Cardiac septum (tissue), 1 donor: Measurements from ENCODE around the gene AKR1C3. TPM values are rescaled to one million over a fixed set of nuclear protein-coding genes. Genes with fewer than 3 reads are reported as not detected.
"Not testable (repeated sequence)": the region's sequence is repeated elsewhere in the genome, so short reads cannot be mapped to it uniquely, and the experiment has no call there.

ENCODE experiments used
- DNase-seq: peaks from one replicate; pipeline ENCODE4 v3.0.0-alpha.2; 2020; ENCODE audit warnings: low spot score
- intact Hi-C: fragments of 100-400 bp; cut with DNase I; formaldehyde crosslinking; loops from one replicate; pipeline ENCODE4 v1.14.0; 2022
- total RNA-seq: library from RNA; stranded (reverse); fragmentation: NEBNext Ultra II Directional; extraction: Animal tissue kit (Norgen Biotek cat#: 25700); gene quantifications from one replicate; pipeline ENCODE4 v1.2.1, GENCODE V29; 2021
- donor health status: DM: no; HTN: no; CAD: no.

The AKR1C3 gene
- total RNA-seq, 1 donor from 2014 or later, result 15.2 TPM

DNA sequence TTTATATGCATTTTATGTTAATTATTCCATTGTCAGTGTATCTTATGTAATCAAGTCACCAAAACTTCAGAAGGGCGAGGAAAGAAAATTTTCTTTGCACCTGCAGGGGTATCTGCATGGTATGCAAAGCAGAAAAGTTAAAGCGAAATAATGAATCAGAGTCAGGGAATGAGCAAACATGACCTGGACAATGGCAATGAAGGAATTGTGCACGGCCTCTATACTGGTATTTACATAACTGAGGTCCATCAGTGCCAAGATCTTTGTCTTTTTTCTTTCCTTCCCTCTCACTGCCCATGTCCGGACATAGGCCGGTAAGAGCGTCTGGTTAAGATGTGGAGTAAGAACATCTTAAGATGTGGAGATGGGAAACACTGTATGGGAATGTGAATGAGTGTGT is 14.4 kb upstream of the AKR1C3 start:
- intact Hi-C loops, result loop anchor here (10.0 kb wide), 1 partner anchor 205 kb away; no protein-coding TSS in a partner anchor
- DNase-seq, result no peak

DNA sequence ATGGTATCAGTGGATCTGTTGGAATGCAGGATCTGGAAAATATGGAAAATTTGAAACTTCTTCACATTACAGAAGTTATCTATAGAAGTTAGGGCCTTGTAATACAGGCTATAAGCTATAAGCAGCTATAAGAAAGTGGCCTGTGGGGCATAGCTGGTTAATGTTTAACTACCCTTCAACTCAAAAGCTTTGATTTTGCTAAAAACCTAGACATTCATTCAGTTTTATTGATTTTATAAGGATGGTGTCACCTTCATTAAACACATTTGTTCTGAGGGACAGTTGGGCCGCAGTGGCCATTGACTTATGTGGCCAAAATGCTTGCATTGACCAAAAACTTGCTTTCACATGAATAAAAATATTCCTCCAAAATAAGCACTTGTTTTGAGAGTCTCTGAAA is 13.1 kb upstream of the AKR1C3 start:
- intact Hi-C loops, result no loop called here
- DNase-seq, result no peak

DNA sequence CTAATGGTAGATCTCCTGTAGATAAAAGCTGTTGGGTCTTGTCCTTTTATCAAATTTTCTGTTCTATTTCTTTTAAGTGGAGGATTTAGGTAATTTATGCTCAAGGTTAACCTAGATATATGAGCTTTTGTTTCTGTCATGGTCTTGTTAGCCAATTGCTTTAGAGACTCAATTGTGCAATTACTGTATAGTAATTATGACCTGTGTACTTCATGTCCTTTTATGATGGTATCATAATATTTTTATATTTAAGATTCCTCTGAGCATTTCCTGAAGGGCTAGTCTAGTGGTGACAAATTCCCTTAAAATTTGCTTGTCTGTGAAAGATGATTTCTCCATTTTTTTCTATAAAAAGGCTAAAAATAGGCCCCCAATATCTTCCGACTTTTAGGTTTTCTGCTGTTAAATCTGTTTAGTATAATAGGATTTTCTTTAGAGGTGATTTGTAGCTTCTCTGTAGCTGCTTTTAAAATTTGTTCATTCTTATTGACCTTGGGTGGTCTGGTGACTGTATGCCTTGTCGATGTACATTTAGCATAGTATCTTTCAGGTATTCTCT is 5.4 kb upstream of the AKR1C3 start:
- DNase-seq, result no peak
- intact Hi-C loops, result no loop called here

DNA sequence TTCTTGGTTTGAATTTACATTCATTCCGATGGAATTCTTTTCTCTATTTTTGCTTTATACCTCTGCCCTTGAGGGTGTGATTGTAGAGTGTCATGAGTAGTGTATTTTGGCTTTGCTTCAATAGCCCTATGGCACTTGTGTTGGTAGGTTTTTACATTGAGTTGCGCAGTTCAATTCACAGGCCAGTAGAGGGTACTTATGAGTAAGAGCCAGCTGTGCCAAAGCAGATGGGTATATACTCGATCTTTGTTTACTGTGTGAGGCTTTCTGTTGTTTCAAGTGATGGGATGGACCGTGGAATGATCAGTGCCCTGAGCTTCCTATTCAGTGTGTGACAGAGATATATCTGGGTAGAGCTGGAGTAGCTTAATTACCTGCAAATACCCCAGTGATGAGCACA is 4.3 kb upstream of the AKR1C3 start:
- intact Hi-C loops, result loop anchor here (5.0 kb wide), 1 partner anchor 73 kb away; no protein-coding TSS in a partner anchor
- no peak for DNase-seq

DNA sequence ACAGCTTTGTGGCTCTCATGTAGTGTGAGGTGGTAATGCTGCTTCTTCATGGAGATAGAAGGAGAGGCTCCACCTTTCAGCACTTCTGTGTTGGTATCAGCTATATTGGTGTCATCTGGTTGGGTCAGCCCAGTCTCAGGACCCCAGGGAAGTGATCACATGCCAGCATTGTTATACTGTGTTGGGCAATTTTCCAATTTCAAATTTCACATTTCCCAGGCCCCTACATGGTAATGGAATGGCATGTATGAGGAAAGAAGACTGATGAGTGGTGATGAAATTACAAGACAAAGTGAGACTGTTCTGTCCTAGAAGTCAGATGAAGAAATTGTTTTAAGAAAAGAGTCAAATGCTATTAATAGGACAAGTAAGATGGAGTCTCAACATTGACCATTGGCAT is 3.7 kb upstream of the AKR1C3 start:
- DNase-seq, result no peak
- intact Hi-C loops, result loop anchor here (5.0 kb wide), 1 partner anchor 73 kb away; no protein-coding TSS in a partner anchor

DNA sequence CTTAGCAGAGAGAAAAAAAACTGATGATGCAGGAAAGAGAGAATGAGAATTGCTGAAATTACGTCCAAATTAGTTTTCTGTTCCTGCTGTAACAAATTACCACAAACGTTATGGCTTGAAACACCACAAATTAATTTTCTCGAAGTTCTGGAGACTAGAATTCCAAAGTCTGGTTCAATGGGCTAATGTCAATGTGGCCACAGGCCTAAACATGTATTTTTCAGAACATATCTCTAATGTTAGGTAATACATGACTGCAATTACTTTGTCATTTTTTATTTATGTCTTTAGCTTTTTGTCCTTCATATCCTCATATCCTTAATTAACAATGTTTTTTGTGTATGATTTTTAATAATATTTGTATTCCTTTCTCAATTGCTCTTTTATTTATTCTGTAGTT is 3.0 kb upstream of the AKR1C3 start:
- no peak for DNase-seq
- intact Hi-C loops, result loop anchor here (5.0 kb wide), 1 partner anchor 74 kb away; no protein-coding TSS in a partner anchor

DNA sequence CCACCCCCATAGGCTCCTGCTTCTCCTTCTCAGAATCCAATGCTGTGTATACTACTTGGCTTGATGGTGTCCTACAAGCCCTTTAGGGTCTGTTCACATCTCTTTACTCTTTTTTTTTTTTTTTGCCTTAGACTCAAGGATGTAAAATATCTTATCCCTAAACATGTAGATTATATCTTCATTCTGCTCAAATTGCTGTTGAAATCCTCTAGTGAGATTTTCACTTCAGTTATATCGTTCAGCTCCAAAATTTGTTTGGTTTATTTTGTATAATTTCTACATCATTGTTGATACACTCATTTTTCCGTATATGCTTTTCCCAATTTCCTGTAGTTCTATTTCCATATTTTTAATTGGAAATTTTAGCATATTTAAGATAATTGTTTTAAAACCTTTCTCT is 1.8 kb upstream of the AKR1C3 start:
- intact Hi-C loops, result loop anchor here (5.0 kb wide), 1 partner anchor 75 kb away; no protein-coding TSS in a partner anchor
- DNase-seq, result no peak

DNA sequence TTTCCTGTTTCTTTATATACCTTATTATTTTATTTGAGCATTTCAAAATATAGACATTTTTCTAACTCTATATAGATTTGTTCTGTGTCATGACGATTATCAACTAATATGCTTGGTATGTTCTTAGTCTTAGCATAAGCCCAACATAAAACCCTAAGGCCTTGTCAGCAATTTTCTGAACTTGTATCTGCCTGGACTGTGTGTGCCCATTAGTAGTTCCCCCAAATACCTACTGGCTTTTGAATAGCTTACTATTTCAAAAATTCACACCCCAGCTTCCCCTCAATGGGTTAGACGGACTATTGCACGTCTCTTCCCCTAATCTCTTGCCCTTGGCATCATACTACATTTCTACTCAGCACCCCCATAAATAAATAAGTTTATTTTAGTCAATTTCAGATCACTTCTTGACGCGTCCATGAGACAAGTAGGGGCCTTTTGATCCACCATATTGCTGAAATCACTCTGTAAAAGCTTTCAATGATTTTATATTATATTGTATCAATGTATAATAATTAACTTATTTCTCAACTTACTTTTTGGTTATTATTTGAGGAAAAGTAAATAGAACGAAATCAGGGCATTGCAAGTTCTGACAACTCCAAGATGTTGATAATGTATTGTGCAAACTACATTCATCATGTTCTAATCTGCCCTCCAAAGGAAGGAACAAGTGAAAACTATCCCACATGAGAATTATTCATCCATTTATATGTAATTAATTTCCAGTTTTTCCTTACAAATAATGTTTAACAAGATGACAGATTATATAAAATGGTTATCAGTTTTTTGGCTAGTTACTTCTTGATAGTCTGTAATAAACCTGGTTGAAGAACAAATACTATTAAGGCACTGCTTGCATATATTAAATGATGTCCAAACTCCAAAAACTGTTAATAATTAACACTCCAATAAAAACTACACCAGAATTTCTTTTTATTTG is 1.1 kb upstream of the AKR1C3 start:
- no peak for DNase-seq
- intact Hi-C loops, result loop anchor here (5.0 kb wide), 1 partner anchor 76 kb away; no protein-coding TSS in a partner anchor

DNA sequence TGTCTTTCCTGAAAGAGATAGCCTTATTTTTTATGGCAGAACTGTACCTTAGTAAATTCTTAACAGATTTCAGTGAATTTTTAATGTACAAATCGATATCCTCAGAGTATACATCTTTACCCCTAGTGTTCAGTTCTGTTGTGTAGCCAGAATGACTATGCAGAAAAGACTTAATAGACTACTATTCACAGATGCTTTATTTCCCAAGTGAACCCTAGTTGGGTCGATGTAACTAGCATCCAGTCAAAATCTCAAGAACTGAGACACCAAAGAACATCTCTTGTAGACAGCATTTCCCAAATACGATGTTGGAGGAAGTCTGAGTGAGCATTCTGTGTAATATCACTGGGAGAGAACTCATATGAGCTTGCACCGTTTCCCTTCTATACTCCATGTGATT is 1.5 kb downstream of the AKR1C3 start:
- no peak for DNase-seq
- intact Hi-C loops, result no loop called here

DNA sequence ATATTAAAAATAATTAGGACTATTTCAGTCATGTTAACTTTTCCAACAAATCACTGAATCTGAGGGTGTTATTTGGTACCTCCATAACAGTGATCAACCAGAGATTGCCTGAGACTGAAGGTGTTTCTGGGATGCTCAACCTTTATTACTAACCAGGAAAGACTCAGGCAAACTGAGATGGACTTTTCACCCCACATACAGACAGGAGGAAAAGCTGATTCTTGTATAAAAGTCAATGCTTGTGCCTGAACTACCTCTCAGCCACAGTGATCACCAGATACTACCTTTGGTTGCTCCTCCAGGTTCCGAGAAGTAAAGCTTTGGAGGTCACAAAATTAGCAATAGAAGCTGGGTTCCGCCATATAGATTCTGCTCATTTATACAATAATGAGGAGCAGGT is 1.9 kb downstream of the AKR1C3 start:
- DNase-seq, result no peak
- intact Hi-C loops, result no loop called here

DNA sequence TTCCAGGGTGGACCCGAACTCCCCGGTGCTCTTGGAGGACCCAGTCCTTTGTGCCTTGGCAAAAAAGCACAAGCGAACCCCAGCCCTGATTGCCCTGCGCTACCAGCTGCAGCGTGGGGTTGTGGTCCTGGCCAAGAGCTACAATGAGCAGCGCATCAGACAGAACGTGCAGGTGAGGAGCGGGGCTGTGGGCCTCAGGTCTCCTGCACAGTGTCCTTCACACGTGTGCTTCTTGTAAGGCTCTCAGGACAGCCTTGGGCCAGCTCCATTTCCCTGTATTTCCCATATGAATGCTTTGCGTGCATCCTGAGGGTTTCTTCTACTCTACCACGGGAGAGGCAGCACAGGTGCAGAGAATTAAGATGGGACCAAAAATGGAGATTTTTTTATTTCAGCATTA is 8.3 kb downstream of the AKR1C3 start:
- intact Hi-C loops, result not testable (repeated sequence)

DNA sequence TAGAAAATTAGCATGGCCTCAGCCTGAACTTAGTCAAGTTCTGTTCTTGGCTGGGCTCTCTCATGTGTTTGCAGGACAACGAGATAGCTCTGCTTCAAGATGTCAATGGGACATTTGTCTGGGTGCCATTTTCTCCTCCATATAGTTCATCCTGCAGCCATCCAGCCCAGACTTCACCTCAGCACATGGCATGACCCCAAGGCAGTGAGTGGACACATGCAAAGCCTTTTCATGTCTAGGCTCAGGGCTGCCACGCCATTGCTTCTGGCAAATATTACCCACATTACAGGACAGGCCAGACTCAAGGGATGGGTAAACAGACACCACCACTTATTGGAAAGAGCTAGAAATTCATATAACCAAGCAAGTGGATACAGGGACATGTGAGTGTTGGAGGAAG is 9.3 kb downstream of the AKR1C3 start:
- no peak for DNase-seq
- intact Hi-C loops, result no loop called here

More for the DNA sequence above, 8.3 kb downstream of the AKR1C3 start:
- DNase-seq, result not testable (repeated sequence)

DNA sequence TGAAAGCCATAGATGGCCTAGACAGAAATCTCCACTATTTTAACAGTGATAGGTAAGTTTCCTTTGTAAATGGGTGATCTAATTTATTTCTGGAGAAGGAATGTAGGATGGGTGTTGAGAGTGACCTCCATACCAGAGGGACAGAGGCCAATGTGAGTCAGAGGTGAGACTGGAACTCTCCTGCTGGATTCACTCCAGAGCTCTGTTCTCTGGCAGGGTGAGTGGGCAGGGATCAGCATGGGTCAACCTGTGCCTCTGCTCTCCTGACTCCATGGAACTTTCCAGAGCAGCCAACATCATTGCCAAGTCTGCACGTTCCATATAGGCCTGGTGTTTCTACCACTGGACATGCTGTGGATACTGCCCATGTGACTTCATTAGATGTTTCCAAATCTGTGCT is 11.4 kb downstream of the AKR1C3 start:
- no peak for DNase-seq
- intact Hi-C loops, result no loop called here

DNA sequence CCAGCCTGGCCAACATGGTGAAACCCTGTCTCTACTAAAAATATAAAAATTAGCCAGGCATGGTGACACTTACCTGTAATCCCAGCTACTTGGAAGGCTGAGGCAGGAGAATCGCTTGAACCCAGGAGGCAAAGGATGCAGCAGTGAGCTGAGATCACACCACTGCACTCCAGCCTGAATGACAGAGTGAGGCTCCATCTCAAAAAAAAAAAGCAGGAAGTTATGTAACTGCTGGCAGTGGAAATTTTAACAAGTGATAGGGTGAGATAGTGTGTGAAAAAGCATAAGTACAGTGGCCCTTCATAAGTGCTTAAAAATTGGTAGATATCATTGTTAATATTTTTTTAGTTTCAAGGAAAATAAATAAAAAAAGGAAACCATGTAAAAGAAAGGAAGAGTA is 12.3 kb downstream of the AKR1C3 start:
- intact Hi-C loops, result no loop called here
- DNase-seq, result no peak

DNA sequence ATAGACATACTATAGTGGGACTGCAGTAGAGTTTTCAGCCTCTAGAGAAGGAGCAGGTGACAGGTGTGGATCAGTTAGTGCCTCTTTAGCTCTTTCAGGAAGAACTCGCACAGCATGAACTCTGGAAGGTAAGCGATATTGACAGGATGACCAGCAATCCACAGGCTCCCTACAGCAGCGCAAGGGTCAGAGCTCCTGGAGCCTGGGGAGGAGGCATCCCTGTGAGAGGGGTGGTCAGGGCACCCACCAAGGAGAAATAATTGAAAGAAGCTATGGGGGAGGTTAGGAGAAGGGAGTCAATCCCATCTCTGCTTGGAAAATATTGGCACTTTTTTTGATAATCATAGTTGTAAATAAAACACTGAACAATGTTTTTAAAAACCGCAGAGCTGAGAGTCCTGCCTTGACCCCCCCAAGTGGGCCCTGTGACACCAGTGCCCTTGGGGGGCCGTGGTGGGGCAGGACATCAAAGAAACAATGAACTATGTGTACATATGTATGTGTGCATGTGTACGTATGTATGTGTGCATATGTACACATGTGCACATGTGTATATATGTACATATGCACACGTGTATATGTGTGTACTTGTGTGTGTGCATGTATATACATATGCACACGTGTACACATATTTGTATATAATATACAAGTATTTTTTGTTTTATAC is 13.8 kb downstream of the AKR1C3 start:
- DNase-seq, result no peak
- intact Hi-C loops, result no loop called here

DNA sequence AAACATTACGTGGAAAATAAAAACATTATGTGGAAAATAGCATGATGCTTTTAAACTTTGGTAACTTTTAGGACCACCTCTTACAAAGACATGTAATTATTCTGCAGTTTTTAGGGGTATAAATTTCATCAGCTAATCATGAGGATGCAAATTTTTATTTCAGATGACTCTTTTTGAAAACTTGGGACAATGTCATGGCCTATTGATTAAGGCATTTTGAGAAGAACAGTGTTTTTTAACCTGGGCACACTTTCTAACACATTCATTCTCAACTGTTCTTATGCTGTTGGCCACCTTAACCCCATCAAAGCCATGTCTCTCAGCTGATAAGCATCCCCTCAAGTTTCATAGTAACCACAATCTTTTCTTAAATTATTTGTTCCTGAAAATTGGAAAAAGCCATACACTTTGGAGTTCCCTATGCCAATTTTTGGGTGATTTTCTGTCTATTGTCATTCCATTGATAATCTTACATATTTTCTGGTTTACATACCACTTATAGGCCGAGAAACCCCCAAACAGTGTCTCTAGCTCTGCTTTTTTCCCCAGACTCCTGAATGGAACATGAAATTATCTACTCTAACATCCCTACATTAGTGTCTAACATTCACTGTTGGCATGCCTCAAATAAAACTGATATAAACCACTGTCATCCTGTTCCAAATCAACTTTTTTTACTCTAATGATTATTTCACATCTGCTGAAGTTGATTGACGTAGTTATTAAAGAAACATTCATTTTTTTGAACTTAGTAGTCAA is 14.6 kb downstream of the AKR1C3 start:
- intact Hi-C loops, result no loop called here
- DNase-seq, result no peak

DNA sequence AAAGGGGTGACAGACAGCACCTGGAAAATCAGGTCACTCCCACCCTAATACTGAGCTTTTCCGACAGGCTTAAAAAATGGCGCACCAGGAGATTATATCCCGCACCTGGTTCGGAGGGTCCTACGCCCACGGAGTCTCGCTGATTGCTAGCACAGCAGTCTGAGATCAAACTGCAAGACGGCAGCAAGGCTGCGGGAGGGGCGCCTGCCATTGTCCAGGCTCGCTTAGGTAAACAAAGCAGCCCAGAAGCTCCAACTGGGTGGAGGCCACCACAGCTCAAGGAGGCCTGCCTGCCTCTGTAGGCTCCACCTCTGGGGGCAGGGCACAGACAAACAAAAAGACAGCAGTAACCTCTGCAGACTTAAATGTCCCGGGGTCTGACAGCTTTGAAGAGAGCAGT is 15.6 kb downstream of the AKR1C3 start:
- intact Hi-C loops, DNase-seq: not testable (repeated sequence)

DNA sequence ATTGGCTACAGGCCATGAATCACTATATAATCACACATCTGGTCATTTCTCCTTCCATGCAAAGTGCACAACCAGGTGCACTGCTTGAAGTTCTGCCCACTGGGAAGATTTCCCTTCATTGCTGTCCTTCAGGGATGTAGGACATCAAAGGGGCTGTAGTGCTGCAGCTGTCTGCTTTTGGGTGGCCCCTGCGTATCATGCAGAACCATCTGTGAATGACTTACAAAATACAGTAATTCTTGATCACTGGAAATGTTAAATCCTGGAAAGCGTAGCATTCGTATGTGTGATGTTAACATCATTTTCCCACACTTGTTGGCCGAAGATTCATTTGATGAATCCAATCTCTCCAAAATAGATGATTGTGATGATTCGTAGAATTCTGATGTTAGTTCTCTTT is 22.4 kb downstream of the AKR1C3 start:
- DNase-seq, result no peak
- intact Hi-C loops, result no loop called here

DNA sequence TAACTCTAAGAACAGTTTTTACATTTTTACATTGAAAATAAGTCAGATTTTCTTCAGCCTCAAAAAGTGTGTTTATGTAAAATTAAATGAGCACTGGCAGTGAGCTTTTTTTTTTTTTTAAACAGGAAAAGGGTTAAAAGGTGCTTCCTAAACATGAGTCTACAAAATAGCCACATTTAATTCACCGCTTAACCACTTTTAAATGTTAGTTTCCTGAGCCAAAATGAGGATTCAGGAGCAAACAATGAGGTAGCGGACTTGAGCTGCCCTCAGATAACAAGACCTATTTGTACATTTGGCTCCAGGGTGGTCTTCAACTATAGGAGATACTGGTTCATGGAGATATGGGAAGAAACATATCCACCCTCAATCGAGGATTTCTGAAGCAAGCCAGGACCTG is 22.8 kb downstream of the AKR1C3 start:
- intact Hi-C loops, result no loop called here

DNA sequence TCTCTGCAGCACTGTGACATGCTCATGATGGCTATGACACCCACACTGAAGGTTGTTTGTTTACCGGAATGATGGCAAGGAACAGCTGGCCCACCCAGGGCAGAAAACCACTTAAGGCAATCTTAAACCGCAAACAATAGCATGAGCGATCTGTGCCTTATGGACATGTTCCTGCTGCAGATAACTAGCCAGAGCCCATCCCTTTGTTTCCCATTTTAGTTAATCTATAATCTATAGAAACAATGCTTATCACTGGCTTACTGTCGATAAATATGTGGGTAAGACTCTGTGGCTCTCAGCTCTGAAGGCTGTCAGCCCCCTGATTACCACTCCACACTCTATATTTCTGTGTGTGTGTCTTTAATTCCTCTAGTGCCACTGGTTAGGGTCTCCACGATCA is 25.8 kb downstream of the AKR1C3 start:
- intact Hi-C loops, DNase-seq: not testable (repeated sequence)

More for the DNA sequence above, 22.8 kb downstream of the AKR1C3 start:
- no peak for DNase-seq
